Skeletal muscle tissue (tissue), 4 donors: ENCODE results near the gene SPAG5. TPM values are rescaled to one million over a fixed set of nuclear protein-coding genes. Genes with fewer than 3 reads are reported as not detected.
A peak's percentile ranks its signal among the peaks of the same experiment; 100 is the strongest.

ENCODE experiments used
- H3K27ac ChIP-seq: one replicate; pipeline ENCODE4 v1.7.0; 2013; ENCODE audit warnings: mild to moderate bottlenecking, low read depth, low read length, inconsistent platforms
- H3K27me3 ChIP-seq, 3 donors: one replicate each; pipeline ENCODE4 v1.7.0; 2013; ENCODE audit warnings: low read length in 3 of 3; ENCODE audit not compliant: control insufficient read depth in 3 of 3, insufficient read depth in 3 of 3
- H3K36me3 ChIP-seq, 3 donors: one replicate each; pipeline ENCODE4 v1.7.0; 2013; ENCODE audit warnings: low read length in 3 of 3; ENCODE audit not compliant: control insufficient read depth in 3 of 3, insufficient read depth in 3 of 3
- H3K4me1 ChIP-seq, 3 donors: one replicate each; pipeline ENCODE4 v1.7.0; 2013; ENCODE audit warnings: low read length in 3 of 3, mild to moderate bottlenecking in 3 of 3; ENCODE audit not compliant: control insufficient read depth in 3 of 3, insufficient read depth in 3 of 3
- H3K4me3 ChIP-seq, 3 donors: one replicate each; pipeline ENCODE4 v1.7.0; 2013; ENCODE audit warnings: low read length in 3 of 3
- H3K9ac ChIP-seq, 3 donors: one replicate each; pipeline ENCODE4 v1.7.0; 2013; ENCODE audit warnings: low read length in 3 of 3, mild to moderate bottlenecking in 3 of 3, moderate library complexity in 2 of 3, low read depth in 1 of 3
- H3K9me3 ChIP-seq, 3 donors: one replicate each; pipeline ENCODE4 v1.7.0; 2013; ENCODE audit warnings: low read length in 3 of 3; ENCODE audit not compliant: control insufficient read depth in 3 of 3
- total RNA-seq: library from RNA; depleted of rRNA; stranded (reverse); fragments of >200 nt; gene quantifications from one replicate; pipeline ENCODE4 v1.2.3, GENCODE V29; 2014
- donor health status: Osteomylitis.

The SPAG5 gene, protein sequence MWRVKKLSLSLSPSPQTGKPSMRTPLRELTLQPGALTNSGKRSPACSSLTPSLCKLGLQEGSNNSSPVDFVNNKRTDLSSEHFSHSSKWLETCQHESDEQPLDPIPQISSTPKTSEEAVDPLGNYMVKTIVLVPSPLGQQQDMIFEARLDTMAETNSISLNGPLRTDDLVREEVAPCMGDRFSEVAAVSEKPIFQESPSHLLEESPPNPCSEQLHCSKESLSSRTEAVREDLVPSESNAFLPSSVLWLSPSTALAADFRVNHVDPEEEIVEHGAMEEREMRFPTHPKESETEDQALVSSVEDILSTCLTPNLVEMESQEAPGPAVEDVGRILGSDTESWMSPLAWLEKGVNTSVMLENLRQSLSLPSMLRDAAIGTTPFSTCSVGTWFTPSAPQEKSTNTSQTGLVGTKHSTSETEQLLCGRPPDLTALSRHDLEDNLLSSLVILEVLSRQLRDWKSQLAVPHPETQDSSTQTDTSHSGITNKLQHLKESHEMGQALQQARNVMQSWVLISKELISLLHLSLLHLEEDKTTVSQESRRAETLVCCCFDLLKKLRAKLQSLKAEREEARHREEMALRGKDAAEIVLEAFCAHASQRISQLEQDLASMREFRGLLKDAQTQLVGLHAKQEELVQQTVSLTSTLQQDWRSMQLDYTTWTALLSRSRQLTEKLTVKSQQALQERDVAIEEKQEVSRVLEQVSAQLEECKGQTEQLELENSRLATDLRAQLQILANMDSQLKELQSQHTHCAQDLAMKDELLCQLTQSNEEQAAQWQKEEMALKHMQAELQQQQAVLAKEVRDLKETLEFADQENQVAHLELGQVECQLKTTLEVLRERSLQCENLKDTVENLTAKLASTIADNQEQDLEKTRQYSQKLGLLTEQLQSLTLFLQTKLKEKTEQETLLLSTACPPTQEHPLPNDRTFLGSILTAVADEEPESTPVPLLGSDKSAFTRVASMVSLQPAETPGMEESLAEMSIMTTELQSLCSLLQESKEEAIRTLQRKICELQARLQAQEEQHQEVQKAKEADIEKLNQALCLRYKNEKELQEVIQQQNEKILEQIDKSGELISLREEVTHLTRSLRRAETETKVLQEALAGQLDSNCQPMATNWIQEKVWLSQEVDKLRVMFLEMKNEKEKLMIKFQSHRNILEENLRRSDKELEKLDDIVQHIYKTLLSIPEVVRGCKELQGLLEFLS
- total RNA-seq = 5.7 TPM

DNA sequence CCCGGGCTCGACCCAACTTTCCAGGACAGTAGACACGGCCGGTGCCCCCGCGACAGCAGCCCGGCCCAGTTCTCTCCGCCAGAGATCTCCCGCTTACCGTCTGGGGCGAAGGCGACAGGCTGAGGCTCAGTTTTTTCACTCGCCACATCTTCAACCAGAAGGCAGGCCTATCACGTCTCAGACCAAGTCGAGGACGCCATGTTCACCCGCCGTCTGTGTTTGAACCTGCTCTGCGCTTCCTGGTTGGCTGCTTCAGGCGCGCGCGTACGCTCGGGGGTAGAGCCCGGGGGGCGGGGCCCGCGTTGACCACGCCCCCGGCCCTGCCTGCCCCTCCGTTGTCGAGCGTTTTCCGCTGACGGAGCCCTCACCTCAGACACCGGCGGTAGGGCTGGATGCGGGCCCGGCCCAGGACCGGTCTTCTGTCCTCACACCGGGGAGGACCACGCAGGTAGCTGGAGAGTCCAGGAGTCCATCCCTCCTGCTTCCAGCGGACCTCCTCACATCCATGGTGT is at the start of gene SPAG5:
Gene SPAG5, minus strand, starts transcription at position 227 of the 512 bp plus-strand sequence. Its CDS starts 79 bp downstream, at position 148.
- Histone ChIP-seq H3K27me3 (peaks cover 0 to 3% (median 0%) of the 10 kb centered on the region in 3 donors), H3K4me1 (peaks cover 15 to 19% (median 16%) of the 10 kb centered on the region in 3 donors), H3K9me3 (no peaks in the 10 kb centered on the region), H3K27ac (peak within 1 kb of the TSS; percentile 93), H3K9ac (peak within 1 kb of the TSS; percentile 83 to 90 (median 89)), H3K36me3 (no peaks in the 10 kb centered on the region), H3K4me3 (peak within 1 kb of the TSS; percentile 67 to 94 (median 81))

DNA sequence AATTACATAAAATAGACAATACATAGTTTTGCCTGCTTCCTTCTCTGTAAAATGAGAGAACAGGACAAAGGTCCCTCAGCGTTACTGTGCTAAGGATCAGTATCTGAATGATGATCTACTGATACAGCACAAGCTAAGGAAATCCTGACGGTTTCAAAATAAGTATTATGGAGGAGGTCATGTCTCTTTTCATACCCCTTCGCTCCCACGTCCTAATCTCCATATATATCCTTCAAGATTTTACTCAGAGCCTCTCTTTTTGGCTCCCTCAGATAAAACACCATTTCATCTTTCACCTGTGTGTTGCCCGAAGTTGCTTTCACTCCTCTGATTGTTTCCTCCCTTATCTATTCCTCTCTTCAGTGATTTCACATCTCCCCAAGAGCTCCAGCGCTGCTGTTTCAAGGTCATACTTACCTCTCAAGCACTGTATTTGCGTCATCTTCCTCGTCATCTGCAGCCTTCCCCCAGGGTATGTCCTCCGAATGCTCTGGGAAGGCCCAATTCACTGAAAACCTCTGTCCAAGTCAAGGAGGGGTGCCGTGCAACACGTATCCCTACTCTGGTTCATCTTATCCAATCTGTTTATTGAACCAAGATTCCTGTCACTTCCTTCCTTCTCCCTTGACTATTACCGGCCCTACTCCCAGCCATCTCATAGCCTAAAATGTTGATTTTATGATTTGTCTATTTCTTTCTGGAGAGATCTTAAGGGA is 47.4 kb upstream of the SPAG5 start:
- Histone ChIP-seq H3K4me3 (peak overlapping the region; percentile 91 to 93 (median 93)), H3K4me1 (peaks cover 34 to 35% (median 34%) of the 10 kb centered on the region in 3 donors), H3K9ac (peak overlapping the region in 2 of 3 donors; percentile 57 to 93), H3K9me3 (no peaks in the 10 kb centered on the region), H3K27ac (peak overlapping the region; percentile 91), H3K36me3 (peaks cover 27 to 31% (median 28%) of the 10 kb centered on the region in 3 donors), H3K27me3 (no peaks in the 10 kb centered on the region)

DNA sequence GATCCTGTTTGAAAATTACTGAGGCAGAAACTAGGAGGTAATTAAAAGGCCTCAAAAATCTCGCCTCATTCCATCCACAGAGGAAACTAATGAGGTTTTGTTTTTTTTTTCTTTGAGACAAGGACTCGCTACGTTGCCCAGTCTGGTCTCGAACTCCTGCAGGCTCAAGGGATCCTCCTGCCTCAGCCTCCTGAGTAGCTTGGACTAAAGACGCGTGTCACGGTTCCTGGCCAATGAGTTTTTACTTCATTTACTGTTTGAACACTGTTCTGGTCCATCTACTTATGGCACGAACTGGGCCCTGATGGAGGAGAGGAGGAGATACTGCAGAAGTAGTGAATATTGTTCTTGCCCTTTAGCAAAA is 46.7 kb upstream of the SPAG5 start:
- Histone ChIP-seq H3K4me1 (peaks cover 34 to 35% (median 34%) of the 10 kb centered on the region in 3 donors), H3K27ac (peak overlapping the region; percentile 91), H3K27me3 (no peaks in the 10 kb centered on the region), H3K9ac (peak overlapping the region; percentile 91 to 93 (median 93)), H3K36me3 (peaks cover 24 to 33% (median 32%) of the 10 kb centered on the region in 3 donors), H3K4me3 (peak overlapping the region; percentile 91 to 93 (median 93)), H3K9me3 (no peaks in the 10 kb centered on the region)

DNA sequence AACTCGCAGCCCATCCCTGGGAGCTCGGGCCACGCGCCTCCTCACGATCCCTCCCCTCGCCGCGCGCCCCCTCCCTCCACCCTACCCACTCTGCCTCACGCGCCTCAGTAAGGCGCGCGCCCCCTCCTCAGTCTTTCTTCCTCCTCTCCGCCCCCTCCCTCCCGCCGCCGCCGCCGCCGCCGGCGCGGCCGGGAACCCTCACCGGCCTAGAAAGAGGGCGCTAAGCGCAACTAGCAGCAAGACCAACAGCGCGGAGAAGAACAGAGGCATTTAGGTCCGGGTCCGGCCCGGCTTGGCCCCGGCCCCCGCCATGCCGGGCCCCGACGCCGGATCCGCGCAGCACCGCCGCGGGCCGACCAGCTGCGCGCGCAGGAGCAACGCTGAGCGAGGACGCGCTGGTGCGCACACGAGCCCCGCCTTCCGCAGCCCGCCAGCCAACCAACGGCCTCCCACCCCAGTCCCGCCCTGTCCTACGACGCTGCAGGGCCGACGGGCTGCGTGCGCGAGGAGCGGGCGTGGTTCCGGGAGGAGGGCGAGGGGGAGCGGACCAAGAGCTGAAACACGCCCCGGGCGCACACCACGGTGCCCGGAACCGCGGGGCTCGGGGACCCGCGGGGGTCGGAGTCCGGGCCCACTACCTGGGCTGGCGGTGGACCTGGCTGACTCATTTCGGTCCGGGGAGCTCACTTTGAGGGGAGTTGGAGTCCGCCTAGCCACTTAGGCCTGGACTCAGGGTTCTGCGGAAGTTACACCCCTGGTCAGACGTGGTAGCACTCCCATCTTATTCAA is 46.2 kb upstream of the SPAG5 start, which contains the start of gene BLTP2:
Gene BLTP2, minus strand, starts transcription at position 372 of the 789 bp plus-strand sequence. Its CDS starts 102 bp downstream, at position 270.
- H3K4me3 ChIP-seq = peak within 1 kb of the TSS; percentile 93 to 95 (median 93)
- H3K36me3 ChIP-seq = peaks cover 27 to 38% (median 35%) of the 10 kb centered on the region in 3 donors
- peaks cover 34 to 35% (median 34%) of the 10 kb centered on the region in 3 donors for H3K4me1 ChIP-seq
- H3K9ac ChIP-seq = peak within 1 kb of the TSS; percentile 91 to 93 (median 93)
- no peaks in the 10 kb centered on the region for H3K9me3 ChIP-seq
- no peaks in the 10 kb centered on the region for H3K27me3 ChIP-seq
- H3K27ac ChIP-seq = peak within 1 kb of the TSS; percentile 91

DNA sequence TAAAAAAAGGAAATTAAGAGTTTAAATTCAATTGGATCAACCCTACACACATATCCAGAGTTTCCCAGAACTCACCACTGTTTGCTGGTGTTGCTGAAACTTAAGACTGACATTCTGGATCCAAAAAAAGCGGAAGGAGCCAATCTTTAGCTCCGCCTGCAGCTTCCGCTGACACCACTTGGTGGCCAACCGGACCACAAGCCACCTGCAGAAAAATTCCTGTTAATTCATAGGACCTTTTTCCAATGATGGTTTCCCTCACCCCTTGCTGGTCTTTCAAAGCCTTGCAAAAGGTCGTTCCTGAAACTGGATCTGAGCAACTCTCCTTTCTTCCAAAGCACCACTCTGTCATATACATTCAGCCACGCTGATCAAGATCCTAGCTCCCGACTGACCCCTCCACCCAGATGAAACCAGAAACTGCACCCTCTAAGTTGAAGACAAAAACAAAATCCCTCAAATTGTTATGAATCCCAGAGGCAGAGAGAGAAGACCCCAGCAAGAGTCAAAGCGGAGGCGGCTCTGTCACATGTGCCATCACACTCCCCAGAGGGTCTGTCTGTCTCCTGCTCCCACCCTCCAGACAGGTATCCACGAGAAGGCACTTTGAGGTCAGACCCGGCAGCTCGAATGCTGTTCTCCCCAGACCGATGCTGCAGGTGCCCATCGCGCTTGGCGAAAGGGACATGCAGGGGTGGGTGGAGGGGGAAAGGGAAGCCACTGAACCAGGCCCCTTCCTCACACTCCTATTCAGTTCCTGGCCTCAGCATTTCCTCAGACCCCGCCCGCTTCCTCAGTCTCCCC is 45.4 kb upstream of the SPAG5 start:
- H3K36me3 ChIP-seq = peaks cover 34 to 44% (median 41%) of the 10 kb centered on the region in 3 donors
- no peaks in the 10 kb centered on the region for H3K9me3 ChIP-seq
- peaks cover 34 to 35% (median 34%) of the 10 kb centered on the region in 3 donors for H3K4me1 ChIP-seq
- no peaks in the 10 kb centered on the region for H3K27me3 ChIP-seq
- H3K9ac ChIP-seq = peak overlapping the region; percentile 89 to 93 (median 89)
- H3K27ac ChIP-seq = peak overlapping the region; percentile 91
- H3K4me3 ChIP-seq = peak overlapping the region; percentile 91 to 95 (median 93)

DNA sequence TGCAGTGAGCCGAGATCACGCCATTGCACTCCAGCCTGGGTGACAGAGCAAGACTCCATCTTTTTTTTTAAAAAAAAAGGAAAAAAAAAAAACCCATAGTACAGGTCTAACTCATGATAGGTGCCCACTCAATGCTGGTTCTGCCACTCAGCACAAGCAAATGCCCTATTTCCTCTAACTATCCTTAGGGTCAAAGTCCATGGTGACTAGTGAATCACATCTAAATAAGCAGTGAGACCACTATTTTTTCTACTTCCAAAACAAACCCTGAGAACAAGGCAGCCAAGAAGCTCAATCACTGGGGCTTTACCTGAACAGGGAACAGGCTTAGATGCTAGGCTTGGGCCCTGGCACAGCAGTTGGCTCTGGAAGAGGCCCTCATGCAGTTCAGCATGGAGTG is 42.8 kb upstream of the SPAG5 start:
- Histone ChIP-seq H3K9ac (no peak overlapping the region), H3K4me3 (no peak overlapping the region), H3K9me3 (no peaks in the 10 kb centered on the region), H3K27me3 (no peaks in the 10 kb centered on the region), H3K4me1 (peaks cover 30 to 34% (median 31%) of the 10 kb centered on the region in 3 donors), H3K36me3 (peaks cover 49 to 60% (median 58%) of the 10 kb centered on the region in 3 donors), H3K27ac (no peak overlapping the region)

DNA sequence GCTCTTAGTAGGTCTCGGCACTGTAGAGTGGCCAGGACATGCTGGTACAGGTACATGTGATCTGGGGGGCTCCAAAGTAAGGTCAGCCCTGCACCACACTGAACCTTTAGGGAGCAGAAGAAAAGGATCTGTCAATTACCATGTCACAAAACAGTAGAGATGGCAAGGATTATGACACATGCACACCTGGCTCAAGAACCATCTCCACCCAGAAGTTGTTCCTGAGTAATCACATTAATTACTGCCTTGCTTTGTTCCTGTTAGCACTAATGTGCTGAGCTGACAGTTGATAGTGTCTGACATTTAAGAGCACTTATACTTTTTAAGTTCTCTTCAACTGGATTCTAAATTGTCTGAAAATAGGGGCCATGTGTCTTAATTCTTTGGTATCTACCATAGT is 36.7 kb upstream of the SPAG5 start:
- Histone ChIP-seq H3K4me3 (no peak overlapping the region), H3K9me3 (no peaks in the 10 kb centered on the region), H3K4me1 (no peaks in the 10 kb centered on the region), H3K36me3 (peaks cover 86 to 97% (median 93%) of the 10 kb centered on the region in 3 donors), H3K27me3 (no peaks in the 10 kb centered on the region), H3K27ac (no peak overlapping the region), H3K9ac (no peak overlapping the region)
